WTC11 (cell line): ENCODE measurements around the gene ZBTB25. TPM values are rescaled to one million over a fixed set of nuclear protein-coding genes. Genes with fewer than 3 reads are reported as not detected.

Source experiments
- ATAC-seq: fragments of 200-7000 bp; cut with Tn5 transposase; 2 replicates; pipeline ENCODE4 v1.10.0; 2021; ENCODE audit warnings: mild to moderate bottlenecking, moderate library complexity
- CTCF ChIA-PET: fragments of 300-600 bp; sonication (Branson Sonifier 250); formaldehyde crosslinking; loops from one replicate; lab custom pipeline; 2021; ENCODE audit warnings: antibody characterized with exemption; lab: Charles Lee
- POLR2A ChIA-PET: fragments of 350-600 bp; sonication (Branson Sonifier 250); formaldehyde crosslinking; loops from one replicate; lab custom pipeline; 2021; ENCODE audit warnings: antibody characterized with exemption; lab: Charles Lee
- DNase-seq: peaks from one replicate; pipeline ENCODE4 v3.0.0; 2021; ENCODE audit warnings: low spot score
- H3K27ac Mint-ChIP-seq: 2 replicates; pipeline ENCODE4 v1.8.0; 2021; ENCODE audit warnings: mixed read lengths
- H3K27me3 Mint-ChIP-seq: 2 replicates; pipeline ENCODE4 v1.8.0; 2021; ENCODE audit warnings: low read depth, mild to moderate bottlenecking, moderate library complexity, mixed read lengths
- H3K36me3 Mint-ChIP-seq: 2 replicates; pipeline ENCODE4 v1.8.0; 2021; ENCODE audit warnings: mixed read lengths
- H3K4me1 Mint-ChIP-seq: 2 replicates; pipeline ENCODE4 v1.8.0; 2022; ENCODE audit warnings: mixed read lengths
- H3K4me3 Mint-ChIP-seq: 2 replicates; pipeline ENCODE4 v1.8.0; 2021; ENCODE audit warnings: mild to moderate bottlenecking, moderate library complexity, mixed read lengths
- H3K9me3 Mint-ChIP-seq: 2 replicates; pipeline ENCODE4 v1.8.0; 2021; ENCODE audit warnings: mixed read lengths
- AR ChIP-seq: fragments of 250-450 bp; sonication (Bioruptor Pico); IDR thresholded peaks from 2 replicates; pipeline ENCODE4 v1.9.0; 2021; ENCODE audit warnings: mild to moderate bottlenecking
- GTF2I ChIP-seq: fragments of 250-450 bp; sonication (Bioruptor Pico); conservative IDR thresholded peaks from 2 replicates; pipeline ENCODE4 v1.4.0; 2021; ENCODE audit warnings: mild to moderate bottlenecking
- HMGA2 ChIP-seq: fragments of 250-450 bp; sonication (Bioruptor Pico); IDR thresholded peaks from 2 replicates; pipeline ENCODE4 v1.4.0; 2021; ENCODE audit warnings: mild to moderate bottlenecking, moderate library complexity
- IRF2 ChIP-seq: sonication (generic); formaldehyde crosslinking; IDR thresholded peaks from 2 replicates; pipeline ENCODE4 v1.8.0; 2022; ENCODE audit warnings: low read depth, missing genetic modification reagents, borderline replicate concordance
- JAZF1 ChIP-seq: fragments of 250-450 bp; sonication (Bioruptor Pico); IDR thresholded peaks from 2 replicates; pipeline ENCODE4 v1.9.0; 2021; ENCODE audit warnings: moderate library complexity, mild to moderate bottlenecking, inconsistent platforms
- SMAD4 ChIP-seq: sonication (generic); formaldehyde crosslinking; IDR thresholded peaks from 2 replicates; pipeline ENCODE4 v1.8.0; 2022; ENCODE audit warnings: mild to moderate bottlenecking, missing genetic modification reagents
- ZNF121 ChIP-seq: sonication (generic); formaldehyde crosslinking; IDR thresholded peaks from 2 replicates; pipeline ENCODE4 v1.8.0; 2023; ENCODE audit warnings: missing genetic modification reagents
- ZNF396 ChIP-seq: fragments of 250-450 bp; sonication (Bioruptor Pico); IDR thresholded peaks from 2 replicates; pipeline ENCODE4 v1.8.0; 2021; ENCODE audit warnings: mild to moderate bottlenecking, moderate library complexity, borderline replicate concordance
- ZNF512 ChIP-seq: sonication (generic); formaldehyde crosslinking; IDR thresholded peaks from 2 replicates; pipeline ENCODE4 v1.8.1; 2022; ENCODE audit warnings: missing genetic modification reagents, borderline replicate concordance
- total RNA-seq: library from RNA; stranded (reverse); gene quantifications from 3 replicates; pipeline ENCODE4 v1.2.3, GENCODE V29; 2021
- TF ChIP-seq, protein P1 (sequence below): sonication (generic); formaldehyde crosslinking; IDR thresholded peaks from 2 replicates; pipeline ENCODE4 v1.8.0; 2022; ENCODE audit warnings: missing genetic modification reagents
- TF ChIP-seq, protein P2 (sequence below): sonication (generic); formaldehyde crosslinking; IDR thresholded peaks from 2 replicates; pipeline ENCODE4 v1.8.1; 2023; ENCODE audit warnings: mild to moderate bottlenecking, missing genetic modification reagents
- TF ChIP-seq, protein P3 (sequence below): fragments of 250-450 bp; sonication (Bioruptor Pico); IDR thresholded peaks from 2 replicates; pipeline ENCODE4 v1.9.0; 2021; ENCODE audit warnings: moderate library complexity, mild to moderate bottlenecking, inconsistent platforms, borderline replicate concordance
- TF ChIP-seq, protein P4 (sequence below): fragments of 250-450 bp; sonication (Bioruptor Pico); conservative IDR thresholded peaks from 2 replicates; pipeline ENCODE4 v1.9.0; 2021; ENCODE audit warnings: mild to moderate bottlenecking
- TF ChIP-seq, protein P5 (sequence below): sonication (generic); formaldehyde crosslinking; conservative IDR thresholded peaks from 2 replicates; pipeline ENCODE4 v1.8.1; 2022; ENCODE audit warnings: mild to moderate bottlenecking, missing genetic modification reagents
- TF ChIP-seq, protein P6 (sequence below): fragments of 250-450 bp; sonication (Bioruptor Pico); IDR thresholded peaks from 2 replicates; pipeline ENCODE4 v1.8.0; 2021; ENCODE audit warnings: mild to moderate bottlenecking
- TF ChIP-seq, protein P7 (sequence below): sonication (generic); formaldehyde crosslinking; IDR thresholded peaks from 2 replicates; pipeline ENCODE4 v1.8.1; 2022; ENCODE audit warnings: mild to moderate bottlenecking, missing genetic modification reagents, moderate library complexity, borderline replicate concordance

ZBTB25 gene
- total RNA-seq, 1 experiment from 2014 or later = 11.9 TPM

DNA sequence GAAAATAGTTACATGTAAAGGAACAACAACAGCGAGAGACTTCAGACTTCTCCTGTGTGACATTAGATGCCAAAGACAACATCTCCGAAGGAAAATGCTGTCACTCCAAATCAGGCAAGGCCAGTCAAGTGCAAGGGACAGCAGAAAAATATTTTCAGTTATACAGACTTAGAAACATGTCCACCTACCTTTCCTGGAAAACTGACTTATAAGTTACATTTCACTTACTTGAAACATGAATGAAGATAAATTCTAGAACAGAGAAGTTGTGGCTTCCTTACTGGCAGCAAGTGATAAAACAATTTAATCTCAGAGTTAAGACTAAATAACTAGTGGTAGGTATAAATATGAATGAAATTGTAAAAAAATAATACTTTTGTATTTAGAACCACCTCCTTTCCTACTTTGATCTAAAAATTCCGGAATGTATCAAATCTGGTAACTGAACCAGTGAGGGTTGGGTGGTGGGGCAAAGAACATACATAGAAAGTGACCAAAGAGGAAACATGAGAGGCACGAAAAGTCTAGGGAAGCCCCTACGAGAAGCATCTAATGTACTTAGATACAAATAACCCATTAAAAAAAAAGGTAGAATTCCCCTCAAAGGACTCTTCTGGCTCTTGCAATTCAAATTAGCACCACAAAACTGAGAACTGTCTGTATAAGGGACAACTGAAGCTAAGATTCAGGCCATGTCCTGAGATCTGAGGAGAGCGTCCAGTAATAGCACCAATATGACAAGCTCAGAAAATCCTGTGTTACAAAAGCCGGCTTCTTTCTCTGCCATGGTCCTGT lies 94.3 kb downstream of the ZBTB25 start (continued):
- TF ChIP-seq HMGA2 (CRISPR knock-in tag) (no peak), ZNF121 (no peak)
- TF ChIP-seq, all 79 proteins: peak for 0

DNA sequence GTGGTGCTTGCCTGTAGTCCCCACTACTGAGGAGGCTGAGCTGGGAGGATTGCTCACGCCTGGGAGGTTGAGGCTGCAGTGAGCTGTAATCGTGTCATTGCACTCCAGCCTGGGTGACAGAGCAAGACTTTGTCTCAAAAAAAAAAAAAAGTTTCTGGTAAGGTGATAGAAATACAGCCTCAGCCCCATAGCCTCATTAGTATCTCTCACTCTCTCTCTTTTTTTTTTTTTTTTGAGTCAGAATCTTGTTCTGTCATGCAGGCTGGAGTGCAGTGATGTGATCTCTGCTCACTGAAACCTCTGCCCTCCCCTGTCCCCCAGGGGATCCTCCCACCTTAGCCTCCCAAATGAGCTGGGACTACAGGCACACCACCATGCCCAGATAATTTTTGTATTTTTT lies 96.3 kb downstream of the ZBTB25 start:
- no peak for DNase-seq
- no peak for ATAC-seq
- ChIA-PET POLR2A (interaction anchor here (1.1 kb wide), 1 partner anchor 20 kb away, joined by 3 read pairs; no protein-coding TSS in a partner anchor), CTCF (interaction anchor here (0.7 to 1.0 kb wide), 2 partner anchors 63 to 384 kb away, joined by 3 to 4 read pairs; no protein-coding TSS in a partner anchor)
- Mint-ChIP-seq H3K27me3 (no peaks in the 10 kb centered on the region), H3K9me3 (no peaks in the 10 kb centered on the region), H3K27ac (0 out of 2 replicates have a peak overlapping the region, but pooled peaks have one; percentile 41), H3K4me1 (peaks cover 25% of the 10 kb centered on the region), H3K36me3 (peaks cover 46% of the 10 kb centered on the region), H3K4me3 (no peak overlapping the region)
- TF ChIP-seq IRF2 (CRISPR knock-in tag) (no peak), SMAD4 (CRISPR knock-in tag) (no peak), ZNF396 (CRISPR knock-in tag) (no peak), ZNF121 (no peak), HMGA2 (CRISPR knock-in tag) (no peak), AR (CRISPR knock-in tag) (no peak), ZNF512 (CRISPR knock-in tag) (no peak), JAZF1 (CRISPR knock-in tag) (no peak), GTF2I (no peak)
- TF ChIP-seq, protein P1, sequence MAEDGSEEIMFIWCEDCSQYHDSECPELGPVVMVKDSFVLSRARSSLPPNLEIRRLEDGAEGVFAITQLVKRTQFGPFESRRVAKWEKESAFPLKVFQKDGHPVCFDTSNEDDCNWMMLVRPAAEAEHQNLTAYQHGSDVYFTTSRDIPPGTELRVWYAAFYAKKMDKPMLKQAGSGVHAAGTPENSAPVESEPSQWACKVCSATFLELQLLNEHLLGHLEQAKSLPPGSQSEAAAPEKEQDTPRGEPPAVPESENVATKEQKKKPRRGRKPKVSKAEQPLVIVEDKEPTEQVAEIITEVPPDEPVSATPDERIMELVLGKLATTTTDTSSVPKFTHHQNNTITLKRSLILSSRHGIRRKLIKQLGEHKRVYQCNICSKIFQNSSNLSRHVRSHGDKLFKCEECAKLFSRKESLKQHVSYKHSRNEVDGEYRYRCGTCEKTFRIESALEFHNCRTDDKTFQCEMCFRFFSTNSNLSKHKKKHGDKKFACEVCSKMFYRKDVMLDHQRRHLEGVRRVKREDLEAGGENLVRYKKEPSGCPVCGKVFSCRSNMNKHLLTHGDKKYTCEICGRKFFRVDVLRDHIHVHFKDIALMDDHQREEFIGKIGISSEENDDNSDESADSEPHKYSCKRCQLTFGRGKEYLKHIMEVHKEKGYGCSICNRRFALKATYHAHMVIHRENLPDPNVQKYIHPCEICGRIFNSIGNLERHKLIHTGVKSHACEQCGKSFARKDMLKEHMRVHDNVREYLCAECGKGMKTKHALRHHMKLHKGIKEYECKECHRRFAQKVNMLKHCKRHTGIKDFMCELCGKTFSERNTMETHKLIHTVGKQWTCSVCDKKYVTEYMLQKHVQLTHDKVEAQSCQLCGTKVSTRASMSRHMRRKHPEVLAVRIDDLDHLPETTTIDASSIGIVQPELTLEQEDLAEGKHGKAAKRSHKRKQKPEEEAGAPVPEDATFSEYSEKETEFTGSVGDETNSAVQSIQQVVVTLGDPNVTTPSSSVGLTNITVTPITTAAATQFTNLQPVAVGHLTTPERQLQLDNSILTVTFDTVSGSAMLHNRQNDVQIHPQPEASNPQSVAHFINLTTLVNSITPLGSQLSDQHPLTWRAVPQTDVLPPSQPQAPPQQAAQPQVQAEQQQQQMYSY = no peak
- TF ChIP-seq, protein P2, sequence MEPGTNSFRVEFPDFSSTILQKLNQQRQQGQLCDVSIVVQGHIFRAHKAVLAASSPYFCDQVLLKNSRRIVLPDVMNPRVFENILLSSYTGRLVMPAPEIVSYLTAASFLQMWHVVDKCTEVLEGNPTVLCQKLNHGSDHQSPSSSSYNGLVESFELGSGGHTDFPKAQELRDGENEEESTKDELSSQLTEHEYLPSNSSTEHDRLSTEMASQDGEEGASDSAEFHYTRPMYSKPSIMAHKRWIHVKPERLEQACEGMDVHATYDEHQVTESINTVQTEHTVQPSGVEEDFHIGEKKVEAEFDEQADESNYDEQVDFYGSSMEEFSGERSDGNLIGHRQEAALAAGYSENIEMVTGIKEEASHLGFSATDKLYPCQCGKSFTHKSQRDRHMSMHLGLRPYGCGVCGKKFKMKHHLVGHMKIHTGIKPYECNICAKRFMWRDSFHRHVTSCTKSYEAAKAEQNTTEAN = no peak
- TF ChIP-seq, protein P3, sequence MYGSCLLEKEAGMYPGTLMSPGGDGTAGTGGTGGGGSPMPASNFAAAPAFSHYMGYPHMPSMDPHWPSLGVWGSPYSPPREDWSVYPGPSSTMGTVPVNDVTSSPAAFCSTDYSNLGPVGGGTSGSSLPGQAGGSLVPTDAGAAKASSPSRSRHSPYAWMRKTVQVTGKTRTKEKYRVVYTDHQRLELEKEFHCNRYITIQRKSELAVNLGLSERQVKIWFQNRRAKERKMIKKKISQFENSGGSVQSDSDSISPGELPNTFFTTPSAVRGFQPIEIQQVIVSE (CRISPR knock-in tag) = no peak
- TF ChIP-seq, protein P4, sequence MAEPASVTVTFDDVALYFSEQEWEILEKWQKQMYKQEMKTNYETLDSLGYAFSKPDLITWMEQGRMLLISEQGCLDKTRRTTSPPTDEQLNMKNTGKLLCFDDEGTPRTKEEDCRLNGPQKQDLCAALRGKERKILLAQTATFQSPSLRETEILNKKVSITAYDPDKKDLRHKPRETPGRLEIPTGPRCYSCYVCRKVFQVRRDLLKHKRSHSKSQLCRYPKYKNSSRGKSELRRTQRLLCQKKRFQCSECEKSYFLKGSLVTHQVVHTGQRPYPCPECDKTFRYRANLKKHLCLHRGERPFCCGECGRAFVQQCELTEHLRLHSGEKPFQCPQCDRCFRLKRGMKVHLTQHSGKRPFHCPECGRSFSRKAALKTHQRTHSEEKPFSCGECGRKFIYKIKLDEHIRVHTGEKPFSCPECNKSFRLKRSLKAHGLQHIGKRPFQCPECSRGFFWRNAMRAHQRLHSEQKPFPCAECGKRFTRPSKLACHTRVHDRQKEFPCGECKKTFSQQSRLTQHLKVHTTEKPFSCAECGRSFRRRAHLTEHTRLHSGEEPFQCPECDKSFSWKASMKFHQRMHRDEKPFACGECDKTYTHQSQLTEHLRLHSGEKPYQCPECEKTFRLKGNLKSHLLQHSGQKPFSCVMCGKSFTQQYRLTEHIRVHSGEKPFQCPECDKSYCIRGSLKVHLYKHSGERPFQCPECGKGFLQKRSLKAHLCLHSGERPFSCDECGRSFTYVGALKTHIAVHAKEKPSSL = no peak
- TF ChIP-seq, protein P5, sequence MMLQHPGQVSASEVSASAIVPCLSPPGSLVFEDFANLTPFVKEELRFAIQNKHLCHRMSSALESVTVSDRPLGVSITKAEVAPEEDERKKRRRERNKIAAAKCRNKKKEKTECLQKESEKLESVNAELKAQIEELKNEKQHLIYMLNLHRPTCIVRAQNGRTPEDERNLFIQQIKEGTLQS = no peak
- TF ChIP-seq, protein P6, sequence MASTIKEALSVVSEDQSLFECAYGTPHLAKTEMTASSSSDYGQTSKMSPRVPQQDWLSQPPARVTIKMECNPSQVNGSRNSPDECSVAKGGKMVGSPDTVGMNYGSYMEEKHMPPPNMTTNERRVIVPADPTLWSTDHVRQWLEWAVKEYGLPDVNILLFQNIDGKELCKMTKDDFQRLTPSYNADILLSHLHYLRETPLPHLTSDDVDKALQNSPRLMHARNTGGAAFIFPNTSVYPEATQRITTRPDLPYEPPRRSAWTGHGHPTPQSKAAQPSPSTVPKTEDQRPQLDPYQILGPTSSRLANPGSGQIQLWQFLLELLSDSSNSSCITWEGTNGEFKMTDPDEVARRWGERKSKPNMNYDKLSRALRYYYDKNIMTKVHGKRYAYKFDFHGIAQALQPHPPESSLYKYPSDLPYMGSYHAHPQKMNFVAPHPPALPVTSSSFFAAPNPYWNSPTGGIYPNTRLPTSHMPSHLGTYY (CRISPR knock-in tag) = no peak
- TF ChIP-seq, protein P7, sequence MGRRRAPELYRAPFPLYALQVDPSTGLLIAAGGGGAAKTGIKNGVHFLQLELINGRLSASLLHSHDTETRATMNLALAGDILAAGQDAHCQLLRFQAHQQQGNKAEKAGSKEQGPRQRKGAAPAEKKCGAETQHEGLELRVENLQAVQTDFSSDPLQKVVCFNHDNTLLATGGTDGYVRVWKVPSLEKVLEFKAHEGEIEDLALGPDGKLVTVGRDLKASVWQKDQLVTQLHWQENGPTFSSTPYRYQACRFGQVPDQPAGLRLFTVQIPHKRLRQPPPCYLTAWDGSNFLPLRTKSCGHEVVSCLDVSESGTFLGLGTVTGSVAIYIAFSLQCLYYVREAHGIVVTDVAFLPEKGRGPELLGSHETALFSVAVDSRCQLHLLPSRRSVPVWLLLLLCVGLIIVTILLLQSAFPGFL (CRISPR knock-in tag) = no peak
